Glutamatergic neuron (in vitro differentiated cells): Measurements from ENCODE around the gene NSMCE1. TPM values are rescaled to one million over a fixed set of nuclear protein-coding genes. Genes with fewer than 3 reads are reported as not detected.

ENCODE experiments used
- DNase-seq: peaks from one replicate; pipeline ENCODE4 v3.0.0; 2022
- H3K27ac Mint-ChIP-seq: one replicate; pipeline ENCODE4 v1.8.0; 2020; ENCODE audit warnings: mild to moderate bottlenecking, mixed read lengths, inconsistent platforms; ENCODE audit not compliant: unreplicated experiment
- H3K27me3 Mint-ChIP-seq: one replicate; pipeline ENCODE4 v1.8.0; 2020; ENCODE audit warnings: mild to moderate bottlenecking, moderate library complexity, mixed read lengths, inconsistent platforms; ENCODE audit not compliant: unreplicated experiment
- H3K36me3 Mint-ChIP-seq: one replicate; pipeline ENCODE4 v1.8.0; 2020; ENCODE audit warnings: mild to moderate bottlenecking, mixed read lengths, inconsistent platforms; ENCODE audit not compliant: unreplicated experiment
- H3K4me1 Mint-ChIP-seq: one replicate; pipeline ENCODE4 v1.8.0; 2020; ENCODE audit warnings: mild to moderate bottlenecking, low read depth, mixed read lengths, inconsistent platforms; ENCODE audit not compliant: unreplicated experiment
- H3K4me3 Mint-ChIP-seq: one replicate; pipeline ENCODE4 v1.8.0; 2020; ENCODE audit warnings: mild to moderate bottlenecking, mixed read lengths, inconsistent platforms; ENCODE audit not compliant: unreplicated experiment
- H3K9me3 Mint-ChIP-seq: one replicate; pipeline ENCODE4 v1.8.0; 2020; ENCODE audit warnings: mild to moderate bottlenecking, moderate library complexity, mixed read lengths, inconsistent platforms; ENCODE audit not compliant: unreplicated experiment
- total RNA-seq: library from RNA; stranded (reverse); fragmentation: NEBNext Ultra II Directional; extraction: Animal tissue kit (Norgen Biotek cat#: 25700); gene quantifications from one replicate; pipeline ENCODE4 v1.2.1, GENCODE V29; 2021; ENCODE audit not compliant: unreplicated experiment
- TF ChIP-seq, protein P1 (sequence below): fragments of 200-600 bp; sonication (generic); IDR thresholded peaks from one replicate; pipeline ENCODE4 v1.5.0; 2021; ENCODE audit not compliant: partially characterized antibody, unreplicated experiment

The NSMCE1 gene
- total RNA-seq, 1 donor from 2014 or later = 32.7 TPM

DNA sequence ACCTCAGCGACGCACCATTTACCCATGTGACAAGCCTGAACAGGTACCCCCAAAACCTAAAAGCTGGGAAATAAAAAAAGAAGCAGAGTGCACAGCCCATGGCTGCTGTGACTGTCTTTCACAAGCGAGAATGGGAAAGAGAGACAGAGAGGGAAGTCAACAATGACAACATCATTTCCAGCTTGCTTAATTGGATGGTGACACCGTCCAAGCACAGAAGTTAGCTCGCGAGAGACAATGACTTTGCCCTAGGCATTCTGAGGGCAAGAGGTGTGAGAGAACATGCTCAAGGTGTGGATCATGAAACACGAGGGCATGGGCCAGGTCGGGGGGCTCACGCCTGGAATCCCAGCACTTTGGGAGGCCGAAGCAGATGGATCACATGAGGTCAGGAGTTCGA is 19.3 kb upstream of the NSMCE1 start:
- DNase-seq = no peak
- Mint-ChIP-seq H3K4me1 (no peaks in the 10 kb centered on the region), H3K27ac (no peak overlapping the region), H3K4me3 (no peak overlapping the region), H3K36me3 (peaks cover 4% of the 10 kb centered on the region), H3K9me3 (peaks cover 4% of the 10 kb centered on the region), H3K27me3 (peaks cover 2% of the 10 kb centered on the region)
- TF ChIP-seq, protein P1, sequence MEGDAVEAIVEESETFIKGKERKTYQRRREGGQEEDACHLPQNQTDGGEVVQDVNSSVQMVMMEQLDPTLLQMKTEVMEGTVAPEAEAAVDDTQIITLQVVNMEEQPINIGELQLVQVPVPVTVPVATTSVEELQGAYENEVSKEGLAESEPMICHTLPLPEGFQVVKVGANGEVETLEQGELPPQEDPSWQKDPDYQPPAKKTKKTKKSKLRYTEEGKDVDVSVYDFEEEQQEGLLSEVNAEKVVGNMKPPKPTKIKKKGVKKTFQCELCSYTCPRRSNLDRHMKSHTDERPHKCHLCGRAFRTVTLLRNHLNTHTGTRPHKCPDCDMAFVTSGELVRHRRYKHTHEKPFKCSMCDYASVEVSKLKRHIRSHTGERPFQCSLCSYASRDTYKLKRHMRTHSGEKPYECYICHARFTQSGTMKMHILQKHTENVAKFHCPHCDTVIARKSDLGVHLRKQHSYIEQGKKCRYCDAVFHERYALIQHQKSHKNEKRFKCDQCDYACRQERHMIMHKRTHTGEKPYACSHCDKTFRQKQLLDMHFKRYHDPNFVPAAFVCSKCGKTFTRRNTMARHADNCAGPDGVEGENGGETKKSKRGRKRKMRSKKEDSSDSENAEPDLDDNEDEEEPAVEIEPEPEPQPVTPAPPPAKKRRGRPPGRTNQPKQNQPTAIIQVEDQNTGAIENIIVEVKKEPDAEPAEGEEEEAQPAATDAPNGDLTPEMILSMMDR = no peak

DNA sequence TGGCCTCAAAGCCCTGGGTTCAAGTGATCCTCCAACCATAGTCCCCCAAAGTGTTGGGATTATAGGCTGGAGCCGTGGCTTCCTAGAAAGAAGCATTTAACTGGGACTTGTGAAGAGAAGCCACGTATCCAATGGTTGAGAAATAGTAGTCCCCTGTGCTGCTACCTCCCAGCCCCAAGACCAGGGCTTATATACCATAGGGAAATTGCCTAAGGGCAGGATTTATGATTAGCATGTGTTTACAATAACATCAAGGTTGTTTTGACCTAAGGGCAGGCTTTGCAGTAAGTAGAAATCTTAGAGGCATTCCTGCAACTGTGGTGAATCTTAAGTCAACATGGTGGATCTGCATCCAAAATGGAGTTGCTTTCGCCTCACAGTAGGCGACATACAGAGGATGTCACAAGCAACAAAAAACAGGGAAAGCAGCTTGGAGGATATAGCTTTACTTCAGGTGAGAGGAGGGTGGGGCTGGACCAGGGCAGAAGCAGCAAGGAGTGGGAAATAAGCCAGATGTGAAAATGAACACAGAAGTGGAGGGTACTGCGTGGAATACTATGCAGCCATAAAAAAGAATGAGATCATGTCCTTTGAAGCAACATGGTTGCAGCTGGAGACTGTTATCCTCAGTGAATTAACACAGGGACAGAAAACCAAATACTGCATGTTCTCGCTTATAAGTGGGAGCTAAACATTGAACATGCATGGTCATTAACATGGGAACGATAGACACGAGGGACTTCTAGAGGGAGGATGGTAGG is 18.7 kb upstream of the NSMCE1 start:
- H3K4me3 Mint-ChIP-seq = no peak overlapping the region
- peaks cover 4% of the 10 kb centered on the region for H3K36me3 Mint-ChIP-seq
- no peaks in the 10 kb centered on the region for H3K4me1 Mint-ChIP-seq
- H3K27ac Mint-ChIP-seq = no peak overlapping the region
- TF ChIP-seq, protein P1 = no peak
- H3K9me3 Mint-ChIP-seq = peaks cover 4% of the 10 kb centered on the region
- peaks cover 2% of the 10 kb centered on the region for H3K27me3 Mint-ChIP-seq
- DNase-seq = no peak

DNA sequence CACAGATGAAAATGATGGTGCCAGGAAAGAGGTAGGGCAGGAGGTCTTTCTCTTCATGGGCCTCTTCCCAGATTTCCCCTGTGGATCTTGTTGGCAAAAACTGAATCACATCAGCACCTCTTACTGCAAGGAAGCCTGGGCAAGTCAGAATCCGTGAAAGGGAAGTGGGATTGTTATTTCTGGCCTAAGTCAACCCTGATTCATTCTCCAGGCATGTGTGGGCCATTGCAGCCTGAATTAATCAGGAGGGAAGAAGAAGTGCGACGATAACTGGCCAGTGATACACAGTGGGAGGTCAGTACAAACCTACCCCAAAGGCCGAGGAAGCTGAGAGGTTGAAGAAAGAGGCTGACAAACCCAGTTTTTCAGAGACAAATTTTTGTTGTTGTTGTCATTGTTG is 17.9 kb upstream of the NSMCE1 start:
- TF ChIP-seq, protein P1 = no peak
- H3K27ac Mint-ChIP-seq = no peak overlapping the region
- H3K4me1 Mint-ChIP-seq = no peaks in the 10 kb centered on the region
- no peak overlapping the region for H3K4me3 Mint-ChIP-seq
- peaks cover 4% of the 10 kb centered on the region for H3K9me3 Mint-ChIP-seq
- peaks cover 4% of the 10 kb centered on the region for H3K36me3 Mint-ChIP-seq
- H3K27me3 Mint-ChIP-seq = peaks cover 4% of the 10 kb centered on the region
- no peak for DNase-seq

DNA sequence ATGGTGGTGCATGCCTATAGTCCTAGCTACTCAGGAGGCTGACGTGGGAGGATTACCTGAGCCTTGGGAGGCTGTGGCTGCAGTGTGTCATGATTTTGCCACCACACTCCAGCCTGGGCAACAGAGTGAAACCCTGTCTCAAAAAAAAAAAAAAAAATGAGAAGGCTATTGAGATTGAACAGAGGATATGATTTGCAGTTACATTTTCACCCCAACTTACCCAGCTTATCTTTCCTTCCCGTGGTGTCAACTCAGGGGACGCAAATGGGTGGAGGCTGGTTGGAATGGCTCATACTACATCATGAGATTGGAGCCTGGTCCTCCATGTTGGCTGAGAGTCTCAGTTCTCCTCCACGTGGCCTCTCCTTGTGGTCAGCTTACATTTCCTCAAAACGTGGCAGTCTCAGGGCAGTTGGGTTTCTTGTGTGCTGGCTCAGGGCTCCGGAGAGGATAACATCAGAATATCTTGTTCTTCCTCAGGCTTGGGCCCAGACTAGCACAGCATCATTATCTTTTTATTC is 17.2 kb upstream of the NSMCE1 start:
- no peak overlapping the region for H3K27ac Mint-ChIP-seq
- no peak overlapping the region for H3K4me3 Mint-ChIP-seq

More for the DNA sequence above, 17.2 kb upstream of the NSMCE1 start:
- Mint-ChIP-seq H3K4me1 (no peaks in the 10 kb centered on the region), H3K9me3 (peaks cover 4% of the 10 kb centered on the region), H3K36me3 (peaks cover 4% of the 10 kb centered on the region), H3K27me3 (peaks cover 4% of the 10 kb centered on the region)
- DNase-seq = no peak
- TF ChIP-seq, protein P1 = no peak
